Keratinocyte (primary cell): ENCODE results near the gene PTPRF. TPM values are rescaled to one million over a fixed set of nuclear protein-coding genes. Genes with fewer than 3 reads are reported as not detected.

Experiments used
- DNase-seq: peaks from one replicate; pipeline ENCODE4 v3.0.0-alpha.2; 2011; ENCODE audit warnings: low read depth, missing footprints, low spot score
- FAIRE-seq: peaks from 2 replicates; lab custom pipeline; 2011; peaks lifted over from hg19 to GRCh38; lab: Jason Lieb, UNC
- H2AFZ ChIP-seq: 2 replicates; pipeline ENCODE4 v1.6.0; 2012; ENCODE audit warnings: low read length, control low read depth, inconsistent platforms; ENCODE audit not compliant: control insufficient read depth
- H3K27ac ChIP-seq: 2 replicates; pipeline ENCODE4 v1.5.1; 2011; ENCODE audit warnings: low read length; ENCODE audit not compliant: control insufficient read depth, insufficient read depth
- H3K27me3 ChIP-seq: 3 replicates; pipeline ENCODE4 v1.6.0; 2011; ENCODE audit warnings: low read length; ENCODE audit not compliant: control insufficient read depth, insufficient read depth; ENCODE audit errors: extremely low read depth
- H3K36me3 ChIP-seq, 2 experiments: 2 replicates in 1 of 2; 3 replicates in 1 of 2; pipeline ENCODE4 v1.5.1; 2011; ENCODE audit warnings: low read length in 2 of 2, mild to moderate bottlenecking in 1 of 2; ENCODE audit not compliant: control insufficient read depth in 2 of 2, insufficient read depth in 2 of 2; ENCODE audit errors: extremely low read depth in 1 of 2
- H3K4me1 ChIP-seq: 3 replicates; pipeline ENCODE4 v1.5.1; 2011; ENCODE audit warnings: low read length; ENCODE audit not compliant: control insufficient read depth, insufficient read depth; ENCODE audit errors: extremely low read depth
- H3K4me2 ChIP-seq: 3 replicates; pipeline ENCODE4 v1.6.0; 2011; ENCODE audit warnings: low read depth, low read length; ENCODE audit not compliant: control insufficient read depth, insufficient read depth; ENCODE audit errors: extremely low read depth
- H3K4me3 ChIP-seq, 3 experiments: fragments of 200-600 bp in 1 of 3; sonication (generic) in 1 of 3; 2 replicates in 2 of 3; 3 replicates in 1 of 3; pipeline ENCODE4 v1.5.1; 2011 to 2016; ENCODE audit warnings: low read length in 3 of 3, mild to moderate bottlenecking in 3 of 3, control low read depth in 2 of 3, inconsistent platforms in 1 of 3, low read depth in 1 of 3, mixed read lengths in 1 of 3, mixed run types in 1 of 3, moderate library complexity in 1 of 3; ENCODE audit not compliant: control insufficient read depth in 2 of 3, insufficient read depth in 2 of 3; ENCODE audit errors: extremely low read depth in 1 of 3
- H3K79me2 ChIP-seq: 2 replicates; pipeline ENCODE4 v1.6.0; 2012; ENCODE audit warnings: low read length; ENCODE audit not compliant: control insufficient read depth, insufficient read depth
- H3K9ac ChIP-seq: 3 replicates; pipeline ENCODE4 v1.6.0; 2011; ENCODE audit warnings: low read length; ENCODE audit not compliant: control insufficient read depth, insufficient read depth; ENCODE audit errors: extremely low read depth
- H3K9me1 ChIP-seq: 3 replicates; pipeline ENCODE4 v1.6.0; 2011; ENCODE audit warnings: low read length; ENCODE audit not compliant: control insufficient read depth, insufficient read depth; ENCODE audit errors: extremely low read depth
- H3K9me3 ChIP-seq: 2 replicates; pipeline ENCODE4 v1.5.1; 2012; ENCODE audit warnings: low read depth, low read length; ENCODE audit not compliant: control insufficient read depth
- H4K20me1 ChIP-seq: 3 replicates; pipeline ENCODE4 v1.6.0; 2011; ENCODE audit warnings: low read length; ENCODE audit not compliant: control insufficient read depth, insufficient read depth; ENCODE audit errors: extremely low read depth
- EZH2 ChIP-seq: IDR thresholded peaks from one replicate; pipeline ENCODE4 v1.6.1; 2012; ENCODE audit warnings: inconsistent platforms, mild to moderate bottlenecking, low read length, moderate library complexity
- dilution Hi-C: fragments of 300-500 bp; cut with MboI; formaldehyde crosslinking; loops from one replicate; pipeline ENCODE4 v1.7.0; 2020; ENCODE audit warnings: low sequenced_read_pairs; ENCODE audit not compliant: extremely low pct_ligation_motif_present
- polyA plus RNA-seq, 5 experiments: library from polyadenylated mRNA; depleted of rRNA in 3 of 5; stranded (reverse) in 3 of 5; stranded (forward) in 1 of 5; unstranded in 1 of 5; fragments of >200 nt; gene quantifications; 1 replicate in 1 of 5; 2 replicates in 3 of 5; 3 replicates in 1 of 5; pipeline versions ENCODE4 v1.2.1 to v1.2.3, GENCODE V29; 2011 to 2012; ENCODE audit warnings: missing spikeins in 2 of 5, low read depth in 1 of 5, low replicate concordance in 1 of 5
- TF ChIP-seq, protein P1 (sequence below), 3 experiments: IDR thresholded peaks in 1 of 3; conservative IDR thresholded peaks in 1 of 3; optimal IDR thresholded peaks in 1 of 3; 2 replicates in 2 of 3; 3 replicates in 1 of 3; pipeline versions ENCODE3 to v1.5.1; 2011; ENCODE audit warnings: low read length in 3 of 3, mild to moderate bottlenecking in 3 of 3, moderate library complexity in 2 of 3, control low read depth in 1 of 3, inconsistent platforms in 1 of 3; ENCODE audit not compliant: insufficient read depth in 2 of 3; ENCODE audit errors: extremely low read depth in 1 of 3

The PTPRF gene
- polyA plus RNA-seq, 1 donor (not counting 4 experiments of a cell fraction or from before 2014, with no cell fraction given), result 161 TPM

- no peaks in the 10 kb centered on the region for H3K9me1 ChIP-seq
- no peaks in the 10 kb centered on the region for H3K27me3 ChIP-seq
- no peaks in the 10 kb centered on the region for H4K20me1 ChIP-seq
- DNase-seq (no peak), FAIRE-seq (no peak)
- no peaks in the 10 kb centered on the region for H3K79me2 ChIP-seq
- no peak overlapping the region for H3K9ac ChIP-seq
- no peak overlapping the region for H3K27ac ChIP-seq
- H3K4me2 ChIP-seq, result no peak overlapping the region
- peaks cover 2% of the 10 kb centered on the region for H3K9me3 ChIP-seq
- no peak overlapping the region for H2AFZ ChIP-seq
- TF ChIP-seq, protein P1, sequence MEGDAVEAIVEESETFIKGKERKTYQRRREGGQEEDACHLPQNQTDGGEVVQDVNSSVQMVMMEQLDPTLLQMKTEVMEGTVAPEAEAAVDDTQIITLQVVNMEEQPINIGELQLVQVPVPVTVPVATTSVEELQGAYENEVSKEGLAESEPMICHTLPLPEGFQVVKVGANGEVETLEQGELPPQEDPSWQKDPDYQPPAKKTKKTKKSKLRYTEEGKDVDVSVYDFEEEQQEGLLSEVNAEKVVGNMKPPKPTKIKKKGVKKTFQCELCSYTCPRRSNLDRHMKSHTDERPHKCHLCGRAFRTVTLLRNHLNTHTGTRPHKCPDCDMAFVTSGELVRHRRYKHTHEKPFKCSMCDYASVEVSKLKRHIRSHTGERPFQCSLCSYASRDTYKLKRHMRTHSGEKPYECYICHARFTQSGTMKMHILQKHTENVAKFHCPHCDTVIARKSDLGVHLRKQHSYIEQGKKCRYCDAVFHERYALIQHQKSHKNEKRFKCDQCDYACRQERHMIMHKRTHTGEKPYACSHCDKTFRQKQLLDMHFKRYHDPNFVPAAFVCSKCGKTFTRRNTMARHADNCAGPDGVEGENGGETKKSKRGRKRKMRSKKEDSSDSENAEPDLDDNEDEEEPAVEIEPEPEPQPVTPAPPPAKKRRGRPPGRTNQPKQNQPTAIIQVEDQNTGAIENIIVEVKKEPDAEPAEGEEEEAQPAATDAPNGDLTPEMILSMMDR (optimal IDR thresholded peaks at IDR 0.05 in 1 of 3, IDR thresholded peaks at IDR 0.05 in 1 of 3, conservative IDR thresholded peaks at IDR 0.05 in 1 of 3; ENCODE audit: extremely low read depth in 1 of 3, insufficient read depth in 2 of 3, low read length in 3 of 3), result no peak
- no peak for TF ChIP-seq EZH2
- peaks cover 9% of the 10 kb centered on the region for H3K4me1 ChIP-seq
- no peaks in the 10 kb centered on the region for H3K36me3 ChIP-seq
- dilution Hi-C loops, result no loop called here
- no peak overlapping the region for H3K4me3 ChIP-seq
Observed at GRCh38 chr1:43488165-43488564, 42.5 kb upstream of the PTPRF start.

GRCh38 chr1:43491061-43491460 is 39.6 kb upstream of the PTPRF start:
- H3K9me1 ChIP-seq, result no peaks in the 10 kb centered on the region
- no peak for DNase-seq
- no peaks in the 10 kb centered on the region for H3K27me3 ChIP-seq
- H3K9me3 ChIP-seq, result peaks cover 2% of the 10 kb centered on the region
- dilution Hi-C loops, result no loop called here
- H3K36me3 ChIP-seq, result no peaks in the 10 kb centered on the region
- H3K27ac ChIP-seq, result no peak overlapping the region
- TF ChIP-seq, protein P1 (optimal IDR thresholded peaks at IDR 0.05 in 1 of 3, IDR thresholded peaks at IDR 0.05 in 1 of 3, conservative IDR thresholded peaks at IDR 0.05 in 1 of 3; ENCODE audit: extremely low read depth in 1 of 3, insufficient read depth in 2 of 3, low read length in 3 of 3), result no peak
- no peak for TF ChIP-seq EZH2
- FAIRE-seq, result no peak
- H3K9ac ChIP-seq, result no peak overlapping the region
- H3K4me1 ChIP-seq, result peaks cover 17% of the 10 kb centered on the region
- H3K4me3 ChIP-seq, result no peak overlapping the region
- no peaks in the 10 kb centered on the region for H3K79me2 ChIP-seq
- H2AFZ ChIP-seq, result no peak overlapping the region
- no peaks in the 10 kb centered on the region for H4K20me1 ChIP-seq
- no peak overlapping the region for H3K4me2 ChIP-seq
